Esophagus mucosa (tissue), 1 donor: Measurements from ENCODE around the gene KRT17. TPM values are rescaled to one million over a fixed set of nuclear protein-coding genes. Genes with fewer than 3 reads are reported as not detected.
A peak's percentile ranks its signal among the peaks of the same experiment; 100 is the strongest.

ENCODE experiments used
- ATAC-seq: fragments of 200-7000 bp; cut with Tn5 transposase; one replicate; pipeline ENCODE4 v1.9.1; 2020
- total RNA-seq: library from RNA; stranded (reverse); gene quantifications from one replicate; pipeline ENCODE4 v1.2.4, GENCODE V29; 2023
- donor health status: DM: yes; HTN: yes; CAD: no.

Gene KRT17
- total RNA-seq, 1 donor from 2014 or later = 380 TPM

- peak; percentile 76 for ATAC-seq
These were observed 29.7 kb upstream of the KRT17 start for GRCh38 chr17:41653892-41654677.

DNA sequence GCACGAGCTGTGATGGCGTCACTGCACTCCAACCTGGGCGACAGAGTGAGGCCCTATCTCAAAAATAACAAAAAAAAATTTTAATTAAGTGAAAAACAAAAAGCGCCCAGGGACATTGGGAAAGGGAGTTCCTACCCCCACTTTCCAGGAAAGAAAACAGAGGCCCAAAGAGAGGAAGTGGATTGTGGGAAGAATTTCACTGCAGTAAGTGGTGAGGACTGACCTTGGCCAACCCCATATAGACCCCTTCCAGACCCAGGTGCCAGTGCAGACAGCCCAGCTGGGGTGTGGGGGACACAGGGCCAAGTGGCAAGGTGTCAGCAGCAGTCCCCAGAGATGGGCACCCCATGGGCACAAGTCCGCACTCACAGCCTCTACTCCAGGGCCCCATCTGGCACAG lies 29.0 kb upstream of the KRT17 start:
- no peak for ATAC-seq

DNA sequence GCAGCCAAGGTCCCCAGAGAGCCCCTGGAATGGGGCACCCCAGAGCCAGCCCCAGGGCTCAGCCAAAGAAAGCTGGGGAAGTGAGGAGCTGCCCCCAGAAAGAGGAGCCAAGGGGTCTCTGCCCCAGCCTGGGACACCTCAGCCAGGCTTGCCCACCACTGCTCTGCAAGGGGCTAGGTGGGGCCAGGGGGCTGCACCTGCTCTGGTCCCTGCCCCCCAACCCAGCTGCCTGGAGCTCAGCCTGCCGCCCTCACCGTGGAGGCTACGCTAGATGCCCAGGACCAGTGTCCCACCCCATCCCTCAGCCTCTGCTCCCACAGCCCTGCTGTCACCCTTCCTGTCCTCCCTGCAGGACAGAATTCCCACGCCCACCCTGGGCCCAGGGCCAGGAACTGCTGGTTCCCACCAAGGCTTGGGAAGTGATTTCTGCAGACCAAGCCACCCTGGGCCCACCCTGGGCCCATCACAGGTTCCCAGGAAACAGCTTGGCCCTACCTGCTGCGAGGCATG lies 28.1 kb upstream of the KRT17 start:
- ATAC-seq = no peak

- ATAC-seq = peak; percentile 58
These were observed 27.5 kb upstream of the KRT17 start for GRCh38 chr17:41651625-41652460.

- no peak for ATAC-seq
These were observed 26.6 kb upstream of the KRT17 start for GRCh38 chr17:41650794-41651624.

- ATAC-seq = no peak
These were observed 25.6 kb upstream of the KRT17 start for GRCh38 chr17:41649923-41650519.

GRCh38 chr17:41648411-41649195 lies 24.2 kb upstream of the KRT17 start:
- peak; percentile 66 for ATAC-seq

- ATAC-seq = peak; percentile 56
These were observed 23.6 kb upstream of the KRT17 start for GRCh38 chr17:41647940-41648410.

GRCh38 chr17:41647038-41647813 lies 22.9 kb upstream of the KRT17 start:
- no peak for ATAC-seq

GRCh38 chr17:41642252-41643156 lies 18.1 kb upstream of the KRT17 start:
- peak; percentile 88 for ATAC-seq

- peak; percentile 47 for ATAC-seq
These were observed 16.2 kb upstream of the KRT17 start for GRCh38 chr17:41640596-41640995.

DNA sequence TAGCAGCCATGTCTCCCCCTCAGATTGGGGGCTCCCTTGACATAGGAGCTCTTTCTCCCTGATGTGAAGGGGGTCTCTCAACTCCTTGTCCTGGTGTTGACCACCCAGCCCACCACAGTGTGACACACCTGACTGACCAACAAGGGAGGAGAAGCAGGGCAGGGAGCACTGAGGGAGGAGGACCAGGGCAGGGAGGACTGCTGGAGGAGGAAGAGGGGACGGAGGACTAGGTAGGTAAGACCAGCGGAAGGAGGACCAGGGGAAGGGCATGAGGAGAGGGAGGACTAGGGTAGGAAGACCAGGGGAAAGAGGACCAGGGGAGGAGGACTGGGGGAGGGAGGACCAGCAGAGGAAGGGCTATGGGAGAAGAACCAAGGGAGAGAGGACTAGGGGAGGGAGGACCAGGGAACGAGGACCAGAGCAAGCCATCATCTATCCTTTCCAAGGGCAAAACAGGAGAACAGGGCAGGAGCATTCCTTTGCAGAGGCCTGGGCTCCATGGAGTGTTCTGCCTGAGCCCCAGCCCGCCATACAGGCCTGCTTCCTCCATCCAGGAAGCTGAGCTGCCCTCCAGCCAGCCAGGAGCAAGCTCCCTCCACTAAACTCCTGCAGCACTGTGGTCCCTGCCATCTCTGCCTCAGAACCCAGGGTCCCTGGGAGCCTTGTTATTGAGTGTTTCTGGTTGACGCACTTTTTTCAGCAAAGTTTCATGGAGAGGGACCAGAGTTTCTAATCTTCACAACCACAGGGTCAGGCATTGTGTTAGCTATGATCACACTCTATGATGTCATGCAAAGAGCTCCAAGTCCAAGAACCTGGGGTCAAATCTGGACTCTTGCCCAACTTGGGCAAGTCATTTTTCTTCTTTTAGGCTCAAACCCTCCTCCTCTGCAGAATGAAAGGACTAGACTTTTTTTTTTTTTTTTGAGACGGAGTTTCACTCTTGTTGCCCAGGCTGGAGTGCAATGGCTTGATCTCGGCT lies 15.4 kb upstream of the KRT17 start:
- no peak for ATAC-seq

DNA sequence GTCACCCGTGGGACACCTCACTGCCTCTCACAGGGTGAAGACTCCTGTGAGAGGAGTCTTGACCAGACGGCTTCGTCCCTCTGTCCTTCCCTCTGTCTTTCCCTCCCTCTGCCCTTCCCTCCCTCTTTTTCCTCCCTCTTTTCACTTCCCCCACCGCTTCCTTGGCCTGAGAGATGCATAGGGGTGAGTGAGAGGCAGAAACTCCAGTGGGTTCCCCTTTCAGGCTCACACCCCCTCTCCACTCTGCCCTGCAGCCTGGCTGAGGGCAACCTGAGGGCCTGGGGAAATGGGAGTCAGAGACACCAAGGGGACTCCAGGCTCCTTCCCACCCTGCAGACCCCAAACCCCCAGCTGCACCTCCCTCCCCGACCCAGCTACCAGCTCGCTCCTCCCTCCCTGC lies 14.6 kb upstream of the KRT17 start:
- no peak for ATAC-seq

GRCh38 chr17:41638194-41638593 lies 13.8 kb upstream of the KRT17 start:
- no peak for ATAC-seq

DNA sequence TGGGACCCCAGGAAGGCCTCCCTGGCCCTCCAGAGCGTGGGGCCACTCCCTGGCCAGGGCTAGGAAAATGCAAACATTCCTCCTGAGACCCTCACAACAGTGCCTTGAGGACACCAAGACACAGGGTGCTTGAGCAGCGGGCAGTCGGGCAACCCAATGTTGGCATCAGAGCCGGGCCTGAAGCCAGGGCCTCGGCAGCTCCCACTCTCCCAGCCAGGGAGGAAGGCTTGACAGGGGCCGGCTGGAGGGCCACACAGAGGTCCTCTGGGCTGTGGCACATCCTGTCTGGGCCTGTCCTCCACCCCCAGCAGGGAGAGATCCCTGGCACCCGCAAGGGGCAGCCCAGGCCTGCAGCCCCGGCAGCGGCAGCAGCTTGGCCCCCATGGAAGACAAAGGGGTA lies 12.3 kb upstream of the KRT17 start:
- ATAC-seq = no peak

DNA sequence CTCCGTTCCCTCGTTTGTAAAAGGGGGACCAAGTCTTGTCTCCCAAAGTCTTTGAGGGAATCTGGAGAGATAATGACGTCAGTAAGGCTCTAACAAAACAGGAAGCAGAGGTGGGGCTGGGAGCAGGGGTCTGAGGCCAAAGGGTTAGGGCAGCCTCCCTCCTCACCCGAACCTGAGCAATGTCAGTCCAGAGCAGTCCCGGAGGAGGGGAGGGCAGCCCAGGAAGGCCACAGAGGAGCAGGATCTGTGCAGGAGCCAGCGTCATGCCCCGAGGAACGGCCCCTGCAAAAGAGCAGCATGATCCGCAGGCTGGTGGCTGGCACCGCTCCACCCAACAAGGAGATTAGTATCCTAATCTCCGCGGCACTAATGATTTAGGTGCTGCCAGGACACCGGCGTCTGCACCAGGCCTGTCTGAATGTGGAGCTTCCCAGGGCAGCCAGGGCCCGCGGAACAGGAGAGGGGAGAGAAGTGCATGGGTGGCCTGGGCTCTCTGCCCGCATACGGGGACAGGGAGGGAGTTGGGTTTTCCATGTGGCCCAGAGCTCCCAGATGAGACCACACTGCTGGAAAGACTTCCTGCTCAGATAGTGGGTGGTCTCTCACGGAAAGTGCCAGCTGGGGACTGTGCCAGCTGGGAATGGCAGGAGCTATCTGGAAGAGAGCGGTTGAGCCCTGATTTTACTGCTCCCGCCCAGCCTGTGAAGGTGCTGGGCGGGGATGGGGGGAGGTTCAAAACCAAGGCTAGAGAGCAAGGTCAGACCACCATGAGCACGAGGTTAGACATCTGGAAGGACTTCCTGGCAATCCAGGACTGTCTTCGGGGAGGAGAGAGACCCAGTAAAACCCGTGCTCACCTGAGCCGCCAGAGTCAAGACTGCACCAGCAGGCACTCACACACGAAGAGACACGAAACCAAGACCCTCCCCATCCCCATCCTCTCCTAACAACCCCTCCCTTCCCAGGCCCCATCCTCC lies 11.0 kb upstream of the KRT17 start:
- peak; percentile 52 for ATAC-seq

- no peak for ATAC-seq
These were observed 10.3 kb upstream of the KRT17 start for GRCh38 chr17:41634639-41635038.
